ENCODE results near the gene GIPC2.

DNA sequence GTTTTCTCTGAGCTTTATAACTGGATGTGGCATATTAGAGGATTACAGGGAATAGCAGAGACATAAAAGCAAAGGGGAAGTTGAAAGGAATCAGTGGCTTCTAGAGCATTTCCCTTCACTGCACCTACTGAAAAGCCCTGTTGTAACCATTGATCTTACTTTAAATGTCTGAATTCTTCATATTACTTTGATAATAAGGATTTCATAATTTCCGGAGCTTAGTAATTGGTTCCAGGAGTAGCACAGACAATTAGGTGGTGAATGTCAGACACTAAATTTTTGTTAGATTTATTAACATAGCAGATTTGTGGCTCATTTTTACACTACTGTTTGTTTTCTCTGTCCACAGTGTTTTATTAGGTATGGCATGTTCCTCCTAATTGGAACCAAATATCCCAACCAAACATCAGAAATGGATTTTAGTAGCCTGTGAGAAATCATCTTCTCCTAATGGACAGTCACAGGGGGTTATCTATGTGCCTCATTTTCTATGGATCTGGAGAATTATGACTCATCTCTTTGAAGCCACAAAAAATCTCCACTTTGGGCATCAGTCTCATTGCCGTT, 100.5 kb downstream of the GIPC2 start:
- TF ChIP-seq, protein P1, sequence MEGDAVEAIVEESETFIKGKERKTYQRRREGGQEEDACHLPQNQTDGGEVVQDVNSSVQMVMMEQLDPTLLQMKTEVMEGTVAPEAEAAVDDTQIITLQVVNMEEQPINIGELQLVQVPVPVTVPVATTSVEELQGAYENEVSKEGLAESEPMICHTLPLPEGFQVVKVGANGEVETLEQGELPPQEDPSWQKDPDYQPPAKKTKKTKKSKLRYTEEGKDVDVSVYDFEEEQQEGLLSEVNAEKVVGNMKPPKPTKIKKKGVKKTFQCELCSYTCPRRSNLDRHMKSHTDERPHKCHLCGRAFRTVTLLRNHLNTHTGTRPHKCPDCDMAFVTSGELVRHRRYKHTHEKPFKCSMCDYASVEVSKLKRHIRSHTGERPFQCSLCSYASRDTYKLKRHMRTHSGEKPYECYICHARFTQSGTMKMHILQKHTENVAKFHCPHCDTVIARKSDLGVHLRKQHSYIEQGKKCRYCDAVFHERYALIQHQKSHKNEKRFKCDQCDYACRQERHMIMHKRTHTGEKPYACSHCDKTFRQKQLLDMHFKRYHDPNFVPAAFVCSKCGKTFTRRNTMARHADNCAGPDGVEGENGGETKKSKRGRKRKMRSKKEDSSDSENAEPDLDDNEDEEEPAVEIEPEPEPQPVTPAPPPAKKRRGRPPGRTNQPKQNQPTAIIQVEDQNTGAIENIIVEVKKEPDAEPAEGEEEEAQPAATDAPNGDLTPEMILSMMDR (IDR thresholded peaks at IDR 0.05) = no peak
- no peak for TF ChIP-seq POLR2A (IDR thresholded peaks at IDR 0.05)

Data from adrenal gland (tissue), 5 donors.